ENCODE results near the gene BANF2. TPM values are rescaled to one million over a fixed set of nuclear protein-coding genes. Genes with fewer than 3 reads are reported as not detected.

Gene BANF2
- total RNA-seq, 1 donor from 2014 or later: not detected

DNA sequence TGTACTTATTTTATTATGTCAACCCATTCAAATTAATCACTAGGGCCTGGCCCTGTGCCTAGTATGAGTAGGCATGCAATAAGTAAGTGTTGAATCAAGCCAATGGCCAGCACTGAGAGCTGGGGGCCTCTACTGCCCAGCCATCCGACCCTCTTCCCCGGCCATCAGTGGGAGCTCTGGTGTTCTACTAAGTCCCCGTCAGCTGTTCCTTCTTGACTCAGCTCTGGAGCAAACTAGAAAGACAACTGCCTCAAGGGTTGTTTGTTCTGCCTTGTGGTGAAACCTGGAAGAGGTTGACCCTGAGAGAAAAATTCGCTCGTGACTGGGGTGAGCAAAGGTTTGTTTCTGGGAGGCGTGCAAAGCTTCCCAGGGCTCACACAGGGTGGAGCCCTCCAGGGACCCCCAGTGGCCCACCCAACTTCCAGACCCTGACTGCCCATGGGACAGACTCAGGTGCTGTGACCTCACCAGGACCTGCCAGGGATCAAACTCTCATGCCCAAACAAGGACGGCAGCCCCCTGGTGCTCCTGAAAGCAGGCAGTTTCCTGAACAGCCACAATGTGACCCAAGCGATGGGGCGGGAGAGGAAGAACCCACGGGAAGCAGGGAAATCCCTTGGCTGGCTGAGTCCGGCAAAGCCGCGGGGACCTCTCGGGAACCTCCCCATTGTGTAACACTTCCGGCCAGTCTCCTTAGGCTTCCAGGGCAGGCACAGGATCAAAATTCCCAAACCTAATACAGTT is 50.4 kb downstream of the BANF2 start:
- Mint-ChIP-seq H3K27ac (no peak overlapping the region), H3K4me1 (ENCODE audit: unreplicated experiment) (peaks cover 7% of the 10 kb centered on the region), H3K4me3 (no peak overlapping the region), H3K36me3 (no peaks in the 10 kb centered on the region), H3K27me3 (peaks cover 11% of the 10 kb centered on the region), H3K9me3 (no peaks in the 10 kb centered on the region)
- DNase-seq (ENCODE audit: extremely low spot score, unreplicated experiment): no peak
- TF ChIP-seq, protein P1, sequence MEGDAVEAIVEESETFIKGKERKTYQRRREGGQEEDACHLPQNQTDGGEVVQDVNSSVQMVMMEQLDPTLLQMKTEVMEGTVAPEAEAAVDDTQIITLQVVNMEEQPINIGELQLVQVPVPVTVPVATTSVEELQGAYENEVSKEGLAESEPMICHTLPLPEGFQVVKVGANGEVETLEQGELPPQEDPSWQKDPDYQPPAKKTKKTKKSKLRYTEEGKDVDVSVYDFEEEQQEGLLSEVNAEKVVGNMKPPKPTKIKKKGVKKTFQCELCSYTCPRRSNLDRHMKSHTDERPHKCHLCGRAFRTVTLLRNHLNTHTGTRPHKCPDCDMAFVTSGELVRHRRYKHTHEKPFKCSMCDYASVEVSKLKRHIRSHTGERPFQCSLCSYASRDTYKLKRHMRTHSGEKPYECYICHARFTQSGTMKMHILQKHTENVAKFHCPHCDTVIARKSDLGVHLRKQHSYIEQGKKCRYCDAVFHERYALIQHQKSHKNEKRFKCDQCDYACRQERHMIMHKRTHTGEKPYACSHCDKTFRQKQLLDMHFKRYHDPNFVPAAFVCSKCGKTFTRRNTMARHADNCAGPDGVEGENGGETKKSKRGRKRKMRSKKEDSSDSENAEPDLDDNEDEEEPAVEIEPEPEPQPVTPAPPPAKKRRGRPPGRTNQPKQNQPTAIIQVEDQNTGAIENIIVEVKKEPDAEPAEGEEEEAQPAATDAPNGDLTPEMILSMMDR (conservative IDR thresholded peaks at IDR 0.05): no peak

DNA sequence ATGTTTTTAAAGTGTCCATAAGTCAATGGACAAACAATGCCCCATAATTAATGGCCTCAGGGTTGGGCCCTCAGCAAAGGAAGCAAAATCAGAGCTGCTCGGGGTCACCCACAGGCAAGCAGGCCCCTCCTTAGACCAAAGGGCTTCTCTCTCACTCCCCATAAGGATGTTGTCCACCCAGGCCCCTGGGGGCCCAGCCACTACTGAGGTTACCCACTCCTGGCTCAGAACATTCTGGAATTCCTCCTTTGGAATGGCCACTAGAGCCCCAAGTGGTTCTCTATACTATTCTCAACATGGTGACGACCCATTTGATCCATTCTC is 50.9 kb downstream of the BANF2 start:
- H3K9me3 Mint-ChIP-seq: no peaks in the 10 kb centered on the region
- H3K27me3 Mint-ChIP-seq: peaks cover 11% of the 10 kb centered on the region
- no peaks in the 10 kb centered on the region for H3K36me3 Mint-ChIP-seq
- H3K27ac Mint-ChIP-seq: no peak overlapping the region
- TF ChIP-seq, protein P1 (conservative IDR thresholded peaks at IDR 0.05): no peak
- no peak for DNase-seq (ENCODE audit: extremely low spot score, unreplicated experiment)
- no peak overlapping the region for H3K4me3 Mint-ChIP-seq
- peaks cover 4% of the 10 kb centered on the region for H3K4me1 Mint-ChIP-seq (ENCODE audit: unreplicated experiment)

DNA sequence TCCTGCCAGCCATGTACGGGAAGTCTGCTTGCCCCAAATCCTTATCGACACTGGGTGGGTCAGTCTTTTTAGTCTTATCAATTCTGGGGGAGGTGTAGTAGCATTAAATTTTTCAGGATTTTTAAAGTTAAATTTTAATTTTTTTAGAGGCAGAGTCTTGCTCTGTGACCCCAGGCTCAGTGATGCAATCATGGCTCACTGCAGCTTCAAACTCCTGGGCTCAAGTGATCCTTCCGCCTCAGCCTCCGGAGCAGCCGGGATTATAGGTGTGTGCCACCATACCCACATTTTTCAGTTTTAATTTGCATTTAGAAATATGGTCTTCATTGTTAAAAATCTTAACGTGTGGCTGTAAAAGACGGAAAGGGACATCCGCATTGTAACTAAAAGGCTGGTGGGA is 51.9 kb downstream of the BANF2 start:
- H3K4me1 Mint-ChIP-seq (ENCODE audit: unreplicated experiment): peaks cover 4% of the 10 kb centered on the region
- H3K36me3 Mint-ChIP-seq: no peaks in the 10 kb centered on the region
- H3K27me3 Mint-ChIP-seq: peaks cover 11% of the 10 kb centered on the region
- no peaks in the 10 kb centered on the region for H3K9me3 Mint-ChIP-seq
- no peak overlapping the region for H3K27ac Mint-ChIP-seq
- TF ChIP-seq, protein P1 (conservative IDR thresholded peaks at IDR 0.05): no peak
- DNase-seq (ENCODE audit: extremely low spot score, unreplicated experiment): no peak
- H3K4me3 Mint-ChIP-seq: no peak overlapping the region

DNA sequence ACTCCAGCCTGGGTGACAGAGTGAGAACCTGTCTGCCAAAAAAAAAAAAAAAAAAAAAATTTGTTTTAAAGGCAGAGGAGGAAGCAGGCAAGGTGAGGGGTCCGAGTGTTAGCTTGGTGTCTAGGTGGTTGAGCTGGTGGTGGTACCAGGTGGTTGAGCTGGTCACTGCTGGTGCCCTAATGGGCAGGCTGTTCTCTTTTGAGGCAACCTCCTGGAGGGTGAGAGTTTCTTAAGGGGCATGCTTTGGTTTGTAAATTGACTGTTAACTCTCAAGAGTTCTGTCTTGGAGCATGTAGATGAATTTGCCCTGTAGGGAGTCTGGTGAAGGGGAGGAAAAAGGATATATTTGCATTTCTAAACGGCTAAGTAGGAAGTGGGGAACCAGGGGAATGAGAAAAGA is 52.7 kb downstream of the BANF2 start:
- DNase-seq (ENCODE audit: extremely low spot score, unreplicated experiment): no peak
- TF ChIP-seq, protein P1 (conservative IDR thresholded peaks at IDR 0.05): no peak
- Mint-ChIP-seq H3K36me3 (no peaks in the 10 kb centered on the region), H3K27me3 (peaks cover 11% of the 10 kb centered on the region), H3K9me3 (no peaks in the 10 kb centered on the region), H3K4me1 (ENCODE audit: unreplicated experiment) (peaks cover 3% of the 10 kb centered on the region), H3K27ac (no peak overlapping the region), H3K4me3 (no peak overlapping the region)

DNA sequence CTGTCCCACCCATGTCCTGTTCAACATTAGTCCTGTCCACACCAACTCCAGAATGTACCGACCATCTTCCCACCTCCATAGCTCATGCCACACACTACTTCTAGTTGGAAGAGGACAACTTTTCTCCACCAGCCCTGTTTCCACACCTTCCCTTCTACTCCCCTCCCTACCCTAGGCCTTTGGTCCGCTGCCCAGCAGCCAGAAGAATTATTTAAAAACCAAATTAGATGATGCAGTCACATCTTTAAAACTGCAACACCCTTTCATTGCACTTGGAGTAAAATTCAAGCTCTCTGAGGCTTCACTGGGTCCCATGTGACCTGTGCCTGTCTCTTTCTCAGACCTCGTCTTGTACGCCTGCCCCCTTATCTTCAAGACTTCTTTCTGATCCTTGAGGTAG is 53.8 kb downstream of the BANF2 start:
- H3K4me1 Mint-ChIP-seq (ENCODE audit: unreplicated experiment): no peaks in the 10 kb centered on the region
- no peaks in the 10 kb centered on the region for H3K36me3 Mint-ChIP-seq
- peaks cover 6% of the 10 kb centered on the region for H3K9me3 Mint-ChIP-seq
- peaks cover 11% of the 10 kb centered on the region for H3K27me3 Mint-ChIP-seq
- TF ChIP-seq, protein P1 (conservative IDR thresholded peaks at IDR 0.05): no peak
- no peak overlapping the region for H3K27ac Mint-ChIP-seq
- no peak overlapping the region for H3K4me3 Mint-ChIP-seq
- DNase-seq (ENCODE audit: extremely low spot score, unreplicated experiment): no peak

All from type B pancreatic cell (in vitro differentiated cells).